Mesothelial cell of epicardium (in vitro differentiated cells): Measurements from ENCODE around the gene LUC7L3. TPM values are rescaled to one million over a fixed set of nuclear protein-coding genes. Genes with fewer than 3 reads are reported as not detected.

ENCODE experiments used
- DNase-seq, 2 experiments: peaks; one replicate each; pipeline ENCODE4 v3.0.0; 2021; ENCODE audit warnings: low spot score in 2 of 2; ENCODE audit not compliant: unreplicated experiment in 2 of 2
- H3K27ac Mint-ChIP-seq: 2 replicates; pipeline ENCODE4 v1.8.0; 2021; ENCODE audit warnings: mixed read lengths
- H3K27me3 Mint-ChIP-seq: 2 replicates; pipeline ENCODE4 v1.8.0; 2021; ENCODE audit warnings: low read depth, mixed read lengths
- H3K36me3 Mint-ChIP-seq: 2 replicates; pipeline ENCODE4 v1.8.0; 2021; ENCODE audit warnings: mixed read lengths
- H3K4me1 Mint-ChIP-seq: 2 replicates; pipeline ENCODE4 v1.8.0; 2021; ENCODE audit warnings: mixed read lengths
- H3K4me3 Mint-ChIP-seq: 2 replicates; pipeline ENCODE4 v1.8.0; 2021; ENCODE audit warnings: mild to moderate bottlenecking, moderate library complexity, mixed read lengths
- H3K9me3 Mint-ChIP-seq: 2 replicates; pipeline ENCODE4 v1.8.0; 2021; ENCODE audit warnings: mixed read lengths
- CTCF ChIP-seq: fragments of 200-600 bp; sonication (generic); IDR thresholded peaks from one replicate; pipeline ENCODE4 v1.5.0; 2021; ENCODE audit warnings: antibody characterized with exemption; ENCODE audit not compliant: unreplicated experiment
- total RNA-seq: library from RNA; stranded (reverse); gene quantifications from 3 replicates; pipeline ENCODE4 v1.2.1, GENCODE V29; 2021

The LUC7L3 gene
- total RNA-seq, 1 donor from 2014 or later = 261 TPM

DNA sequence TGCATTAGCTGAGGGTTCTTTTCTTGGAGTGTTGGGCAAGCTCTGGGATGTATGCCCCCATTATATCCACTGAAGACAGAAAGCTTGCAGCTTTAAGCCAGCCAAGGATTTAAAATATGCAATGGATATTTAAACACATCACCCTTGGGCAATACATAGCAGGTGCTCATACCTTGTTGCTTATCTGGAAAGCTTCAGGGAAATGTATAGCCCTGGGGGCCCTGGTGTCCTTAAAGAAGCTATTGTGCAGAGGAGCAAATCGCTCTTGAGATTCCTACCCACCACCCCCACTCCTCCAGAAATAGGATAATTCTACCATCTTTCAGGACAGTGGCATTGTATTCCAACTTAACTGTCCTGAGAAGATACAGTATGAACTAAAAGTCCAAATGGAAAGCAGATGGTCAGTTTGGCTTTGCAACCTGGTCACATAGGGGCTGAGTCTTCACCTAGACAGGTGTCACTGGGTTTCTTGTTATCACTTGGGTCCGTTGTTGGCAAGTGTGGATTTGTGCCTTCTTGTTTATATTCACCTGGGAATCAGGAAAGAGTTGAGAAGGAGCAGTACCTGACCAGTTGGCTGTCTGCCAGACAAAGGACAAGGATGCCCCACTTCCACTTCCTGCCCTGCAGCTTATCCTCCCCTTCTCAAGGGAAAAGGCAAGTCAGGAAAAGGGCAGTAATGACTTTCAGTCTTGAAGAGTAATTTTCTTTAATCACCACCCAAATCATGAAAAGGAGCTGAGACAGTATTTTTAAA, 44.5 kb downstream of the LUC7L3 start:
- peaks cover 20% of the 10 kb centered on the region for H3K4me1 Mint-ChIP-seq
- H3K4me3 Mint-ChIP-seq = peak overlapping the region; percentile 24
- DNase-seq = no peak
- no peak for TF ChIP-seq CTCF
- no peaks in the 10 kb centered on the region for H3K27me3 Mint-ChIP-seq
- H3K36me3 Mint-ChIP-seq = no peaks in the 10 kb centered on the region
- peak overlapping the region; percentile 48 for H3K27ac Mint-ChIP-seq
- H3K9me3 Mint-ChIP-seq = no peaks in the 10 kb centered on the region

GRCh38 chr17:50764734-50765149, 45.3 kb downstream of the LUC7L3 start:
- DNase-seq = no peak
- TF ChIP-seq CTCF = no peak
- H3K27me3 Mint-ChIP-seq = no peaks in the 10 kb centered on the region

DNA sequence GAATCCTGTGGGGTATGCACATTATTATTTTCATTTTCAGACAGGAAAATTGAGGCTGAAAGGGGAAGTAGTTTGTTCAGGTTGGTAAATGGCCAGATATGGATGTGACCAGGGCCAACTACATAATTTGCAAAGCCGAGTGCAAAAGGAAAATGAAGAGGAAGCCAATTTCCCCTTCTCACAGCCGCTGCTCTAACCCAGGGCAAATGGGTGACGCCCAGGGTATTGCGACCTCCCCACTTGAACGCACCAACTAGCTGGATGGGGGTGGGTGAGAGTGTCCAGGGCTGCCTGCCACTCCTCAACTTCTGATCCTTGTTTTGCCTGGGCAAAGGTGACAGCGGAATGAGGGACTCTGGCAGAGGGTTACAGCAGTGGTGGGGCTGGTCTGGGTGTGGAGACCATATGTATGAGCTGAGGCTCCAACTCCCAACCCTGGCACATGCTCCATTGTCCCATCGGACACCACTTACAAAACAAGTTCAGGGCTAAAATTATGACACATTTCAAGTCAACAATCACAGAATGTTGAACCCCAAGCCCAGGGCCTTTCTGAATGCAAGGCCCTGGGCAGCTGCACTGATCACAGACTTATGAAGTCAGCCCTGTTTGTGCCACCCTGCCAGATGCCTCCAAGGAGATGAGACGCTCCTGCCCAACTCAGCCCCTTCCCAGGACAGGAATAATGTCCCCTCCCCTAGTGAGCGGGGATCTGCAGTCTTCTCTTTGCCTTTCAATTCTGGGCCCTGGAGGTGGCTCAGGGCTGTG, 46.2 kb downstream of the LUC7L3 start:
- no peak for DNase-seq
- no peak overlapping the region for H3K27ac Mint-ChIP-seq
- TF ChIP-seq CTCF = no peak
- peaks cover 20% of the 10 kb centered on the region for H3K4me1 Mint-ChIP-seq
- H3K27me3 Mint-ChIP-seq = no peaks in the 10 kb centered on the region
- H3K36me3 Mint-ChIP-seq = no peaks in the 10 kb centered on the region
- H3K4me3 Mint-ChIP-seq = no peak overlapping the region
- no peaks in the 10 kb centered on the region for H3K9me3 Mint-ChIP-seq

More at GRCh38 chr17:50764734-50765149, 45.3 kb downstream of the LUC7L3 start:
- Mint-ChIP-seq H3K36me3 (no peaks in the 10 kb centered on the region), H3K9me3 (no peaks in the 10 kb centered on the region), H3K27ac (peak overlapping the region; percentile 48), H3K4me1 (peaks cover 20% of the 10 kb centered on the region), H3K4me3 (no peak overlapping the region)

- H3K4me1 Mint-ChIP-seq = peaks cover 20% of the 10 kb centered on the region
- no peaks in the 10 kb centered on the region for H3K36me3 Mint-ChIP-seq
- DNase-seq = no peak
- no peaks in the 10 kb centered on the region for H3K27me3 Mint-ChIP-seq
- no peaks in the 10 kb centered on the region for H3K9me3 Mint-ChIP-seq
- no peak overlapping the region for H3K4me3 Mint-ChIP-seq
- no peak overlapping the region for H3K27ac Mint-ChIP-seq
- TF ChIP-seq CTCF = no peak
Observed at GRCh38 chr17:50766222-50767023, 47.0 kb downstream of the LUC7L3 start.

DNA sequence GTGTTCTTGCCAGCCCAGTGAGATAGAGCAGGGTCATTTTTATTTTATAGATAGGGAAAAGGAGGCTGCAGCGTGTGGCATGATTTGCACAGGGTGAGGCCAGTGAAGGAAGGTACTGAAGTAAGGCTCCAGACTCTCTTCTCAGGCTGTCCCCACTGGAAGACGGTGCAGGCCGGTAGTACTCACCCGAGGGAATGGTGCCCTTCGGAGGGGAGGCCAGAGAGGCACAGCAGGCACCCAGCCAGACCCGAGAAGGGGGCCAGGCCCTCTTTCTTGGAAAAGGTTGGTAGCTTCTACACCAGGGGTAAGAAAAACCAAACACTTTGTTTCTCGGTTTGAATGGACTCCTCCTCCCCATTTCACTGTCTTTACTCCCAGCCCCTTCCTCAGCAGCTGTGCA, 47.6 kb downstream of the LUC7L3 start:
- no peaks in the 10 kb centered on the region for H3K36me3 Mint-ChIP-seq
- H3K27ac Mint-ChIP-seq = no peak overlapping the region
- no peaks in the 10 kb centered on the region for H3K9me3 Mint-ChIP-seq
- peaks cover 20% of the 10 kb centered on the region for H3K4me1 Mint-ChIP-seq
- no peak overlapping the region for H3K4me3 Mint-ChIP-seq
- H3K27me3 Mint-ChIP-seq = no peaks in the 10 kb centered on the region
- no peak for DNase-seq
- no peak for TF ChIP-seq CTCF
